Prostate gland (tissue), 2 donors: ENCODE results near the gene KPNA1. TPM values are rescaled to one million over a fixed set of nuclear protein-coding genes. Genes with fewer than 3 reads are reported as not detected.

Experiments used
- DNase-seq: peaks from one replicate; pipeline ENCODE4 v3.0.0-alpha.2; 2019; ENCODE audit warnings: low spot score
- H3K27ac ChIP-seq, 2 donors: fragments of 200-600 bp; sonication (generic); 2 replicates each; pipeline ENCODE4 v1.5.1; 2017 to 2019
- H3K27me3 ChIP-seq: fragments of 200-600 bp; sonication (generic); replicated peaks from 2 replicates; pipeline ENCODE4 v1.5.1; 2019; ENCODE audit not compliant: insufficient read depth
- H3K36me3 ChIP-seq, 2 donors: fragments of 200-600 bp; sonication (generic); 1 replicate in 1 of 2; 2 replicates in 1 of 2; pipeline versions ENCODE4 v1.5.1 to v1.8.1; 2017 to 2019
- H3K4me1 ChIP-seq: fragments of 200-600 bp; sonication (generic); replicated peaks from 2 replicates; pipeline ENCODE4 v1.5.1; 2019
- H3K4me3 ChIP-seq, 2 donors: fragments of 200-600 bp; sonication (generic); 2 replicates each; pipeline ENCODE4 v1.5.1; 2017 to 2019
- H3K9me3 ChIP-seq: fragments of 200-600 bp; sonication (generic); 2 replicates; pipeline ENCODE4 v1.5.1; 2017
- POLR2A ChIP-seq: fragments of 450-650 bp; IDR thresholded peaks from one replicate; pipeline ENCODE4 v1.6.1; 2016; ENCODE audit warnings: antibody characterized with exemption, mild to moderate bottlenecking
- POLR2AphosphoS5 ChIP-seq: sonication (generic); formaldehyde crosslinking; IDR thresholded peaks from one replicate; pipeline ENCODE4 v1.6.1; 2017; ENCODE audit warnings: antibody characterized with exemption
- WGBS: methylation state at CpG from one replicate; pipeline ENCODE4 v1.1.5; 2018; 5-methylcytosine and 5-hydroxymethylcytosine counted together
- intact Hi-C: fragments of 100-400 bp; cut with DNase I; formaldehyde crosslinking; loops from one replicate; pipeline ENCODE4 v1.14.2; 2022
- total RNA-seq, 2 donors: library from RNA; depleted of rRNA; stranded (reverse); fragments of >200 nt; gene quantifications; one replicate each; pipeline ENCODE4 v1.1.0, GENCODE V29; 2016
- TF ChIP-seq, protein P1 (sequence below), 4 experiments: fragments of 200-600 bp in 2 of 4; fragments of 450-650 bp in 2 of 4; sonication (generic) in 2 of 4; IDR thresholded peaks; 1 replicate in 3 of 4; 2 replicates in 1 of 4; pipeline ENCODE4 v1.5.1; 2016 to 2019; ENCODE audit warnings: antibody characterized with exemption in 4 of 4, mild to moderate bottlenecking in 2 of 4, moderate library complexity in 2 of 4

Gene KPNA1
- total RNA-seq, 2 donors from 2014 or later = 27.1 to 38.7 TPM

DNA sequence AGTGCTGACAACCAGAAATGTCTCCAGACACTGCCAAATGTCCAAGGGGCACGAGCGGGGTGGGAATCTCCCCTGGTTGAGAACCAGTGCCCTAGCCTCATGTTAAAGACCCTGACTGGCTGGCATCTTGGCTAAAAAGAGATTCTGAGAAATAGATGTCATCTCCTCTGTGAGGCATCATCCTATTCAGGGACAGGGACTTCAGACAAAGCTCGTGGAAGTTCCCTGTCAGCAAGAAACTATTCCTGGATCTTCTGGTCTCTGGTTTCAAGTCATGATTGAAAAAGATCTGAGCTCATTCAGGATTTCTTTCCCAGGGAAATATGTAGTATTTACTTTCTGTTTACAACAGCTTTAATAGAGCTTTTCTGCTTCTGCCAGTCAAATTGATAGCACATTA, 109.7 kb downstream of the KPNA1 start:
- Histone ChIP-seq H3K9me3 (no peaks in the 10 kb centered on the region), H3K36me3 (no peaks in the 10 kb centered on the region), H3K4me3 (no peak overlapping the region), H3K27me3 (no peaks in the 10 kb centered on the region), H3K4me1 (no peaks in the 10 kb centered on the region), H3K27ac (no peak overlapping the region)
- TF ChIP-seq POLR2A (no peak), POLR2AphosphoS5 (no peak)
- TF ChIP-seq, protein P1, sequence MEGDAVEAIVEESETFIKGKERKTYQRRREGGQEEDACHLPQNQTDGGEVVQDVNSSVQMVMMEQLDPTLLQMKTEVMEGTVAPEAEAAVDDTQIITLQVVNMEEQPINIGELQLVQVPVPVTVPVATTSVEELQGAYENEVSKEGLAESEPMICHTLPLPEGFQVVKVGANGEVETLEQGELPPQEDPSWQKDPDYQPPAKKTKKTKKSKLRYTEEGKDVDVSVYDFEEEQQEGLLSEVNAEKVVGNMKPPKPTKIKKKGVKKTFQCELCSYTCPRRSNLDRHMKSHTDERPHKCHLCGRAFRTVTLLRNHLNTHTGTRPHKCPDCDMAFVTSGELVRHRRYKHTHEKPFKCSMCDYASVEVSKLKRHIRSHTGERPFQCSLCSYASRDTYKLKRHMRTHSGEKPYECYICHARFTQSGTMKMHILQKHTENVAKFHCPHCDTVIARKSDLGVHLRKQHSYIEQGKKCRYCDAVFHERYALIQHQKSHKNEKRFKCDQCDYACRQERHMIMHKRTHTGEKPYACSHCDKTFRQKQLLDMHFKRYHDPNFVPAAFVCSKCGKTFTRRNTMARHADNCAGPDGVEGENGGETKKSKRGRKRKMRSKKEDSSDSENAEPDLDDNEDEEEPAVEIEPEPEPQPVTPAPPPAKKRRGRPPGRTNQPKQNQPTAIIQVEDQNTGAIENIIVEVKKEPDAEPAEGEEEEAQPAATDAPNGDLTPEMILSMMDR (IDR thresholded peaks at IDR 0.05) = no peak
- 84% methylated on average over 3 of the region's 3 CpGs for WGBS
- DNase-seq = no peak
- intact Hi-C loops = no loop called here

DNA sequence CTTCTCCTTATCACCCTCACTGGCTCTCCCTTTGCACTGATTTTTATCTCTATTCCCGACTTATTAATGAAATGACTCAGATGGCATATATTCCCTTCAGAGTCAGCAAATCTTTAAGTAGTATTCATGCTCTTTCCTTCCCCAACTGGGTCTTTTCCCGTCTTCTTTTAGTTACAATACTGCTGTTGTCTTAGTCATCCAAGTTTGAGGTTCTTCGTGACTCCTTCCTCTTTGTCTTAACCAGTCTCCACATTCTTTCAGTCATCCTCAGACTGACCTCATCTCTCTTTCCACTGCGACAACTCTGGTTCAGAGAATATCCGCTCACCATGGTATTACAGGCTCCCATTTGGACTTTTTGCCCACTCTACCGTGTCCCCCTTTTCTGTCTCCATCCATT, 111.2 kb downstream of the KPNA1 start:
- Histone ChIP-seq H3K27ac (no peak overlapping the region), H3K27me3 (no peaks in the 10 kb centered on the region), H3K4me1 (no peaks in the 10 kb centered on the region), H3K36me3 (no peaks in the 10 kb centered on the region), H3K4me3 (no peak overlapping the region), H3K9me3 (no peaks in the 10 kb centered on the region)
- DNase-seq = no peak
- intact Hi-C loops = no loop called here
- TF ChIP-seq POLR2AphosphoS5 (no peak), POLR2A (no peak)
- TF ChIP-seq, protein P1 (IDR thresholded peaks at IDR 0.05) = no peak
- 89% methylated on average over 6 of the region's 6 CpGs for WGBS

GRCh38 chr3:122398920-122399319, 115.8 kb downstream of the KPNA1 start:
- Histone ChIP-seq H3K27me3 (no peaks in the 10 kb centered on the region), H3K36me3 (no peaks in the 10 kb centered on the region), H3K27ac (no peak overlapping the region), H3K4me3 (no peak overlapping the region), H3K9me3 (no peaks in the 10 kb centered on the region), H3K4me1 (no peaks in the 10 kb centered on the region)
- intact Hi-C loops = no loop called here
- no peak for TF ChIP-seq POLR2A
- TF ChIP-seq, protein P1 (IDR thresholded peaks at IDR 0.05) = no peak
- TF ChIP-seq POLR2AphosphoS5 = peak; percentile 77
- no peak for DNase-seq
- 77% methylated on average over 2 of the region's 2 CpGs for WGBS

DNA sequence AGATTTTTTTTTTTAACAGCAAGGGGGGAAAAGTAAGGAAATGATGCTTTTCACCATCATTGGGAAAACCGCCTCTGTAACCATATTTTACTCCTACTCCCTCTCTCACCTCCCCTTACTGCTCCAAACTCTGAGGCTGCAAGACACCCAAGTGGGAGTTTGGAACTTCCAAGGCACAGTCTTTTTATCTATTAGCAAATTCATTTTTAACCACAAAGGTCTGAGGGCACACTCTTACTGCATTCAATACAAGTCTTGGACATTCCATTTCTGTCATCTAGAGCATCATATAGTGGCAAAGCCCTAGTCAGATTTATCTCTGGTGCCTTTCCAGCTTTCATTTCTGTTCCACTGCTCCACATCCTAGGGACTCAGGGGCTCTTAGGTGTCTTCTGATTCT, 117.5 kb downstream of the KPNA1 start:
- intact Hi-C loops = no loop called here
- 94% methylated on average over 1 of the region's 1 CpG for WGBS
- H3K4me1 ChIP-seq = no peaks in the 10 kb centered on the region
- no peaks in the 10 kb centered on the region for H3K27me3 ChIP-seq
- no peak overlapping the region for H3K4me3 ChIP-seq
- no peak for DNase-seq
- H3K36me3 ChIP-seq = no peaks in the 10 kb centered on the region
- no peak overlapping the region for H3K27ac ChIP-seq
- H3K9me3 ChIP-seq = no peaks in the 10 kb centered on the region
- TF ChIP-seq POLR2A = no peak
- TF ChIP-seq, protein P1 (IDR thresholded peaks at IDR 0.05) = no peak
- no peak for TF ChIP-seq POLR2AphosphoS5

DNA sequence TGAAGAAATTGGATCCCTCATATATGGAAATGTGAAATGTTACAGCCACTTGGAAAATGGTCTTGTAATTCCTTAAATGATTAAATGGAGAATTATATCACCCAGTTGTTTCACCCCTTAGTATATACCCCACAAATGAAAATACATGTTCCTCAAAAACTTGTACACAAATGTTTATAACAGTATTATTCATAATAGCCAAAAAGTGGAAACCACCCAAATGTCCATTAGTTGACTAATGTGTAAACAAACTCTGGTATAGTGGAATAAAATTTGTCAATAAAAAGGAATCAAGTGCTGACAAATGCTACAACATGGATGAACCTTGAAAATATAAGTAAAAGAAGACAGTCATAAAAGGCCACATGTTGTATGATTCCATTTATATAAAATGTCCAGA, 118.2 kb downstream of the KPNA1 start:
- Histone ChIP-seq H3K36me3 (no peaks in the 10 kb centered on the region), H3K27ac (no peak overlapping the region), H3K9me3 (no peaks in the 10 kb centered on the region), H3K4me1 (no peaks in the 10 kb centered on the region), H3K27me3 (no peaks in the 10 kb centered on the region), H3K4me3 (no peak overlapping the region)
- intact Hi-C loops = no loop called here
- DNase-seq = no peak
- TF ChIP-seq, protein P1 (IDR thresholded peaks at IDR 0.05) = no peak
- TF ChIP-seq POLR2A (no peak), POLR2AphosphoS5 (no peak)
